ENCODE data around the gene EXOC4. TPM values are rescaled to one million over a fixed set of nuclear protein-coding genes. Genes with fewer than 3 reads are reported as not detected.
"Not testable (repeated sequence)": the region's sequence is repeated elsewhere in the genome, so short reads cannot be mapped to it uniquely, and the experiment has no call there.

EXOC4 gene
- 100 to 1,000 TPM in 1 of 5 experiments, 10 to 100 TPM in 4; 65.4 to 106 (median 82.9) TPM for total RNA-seq
- polyA plus RNA-seq: 10 to 100 TPM; 44.1 to 48.9 TPM
- total RNA-seq: 93.4 reads per million, percentile 83 among the genes with 10 or more reads in this experiment

GRCh38 chr7:133252858-133253518, at the start of gene EXOC4:
Gene EXOC4 (plus strand): TSS chr7:133253078.
- H3K4me1 ChIP-seq (ENCODE audit: control insufficient read depth in 2 of 2, insufficient read depth in 2 of 2, low read length in 2 of 2): peaks cover 4 to 7% of the 10 kb centered on the region in 2 donors
- POLR2A ChIA-PET: interaction anchor here (0.6 to 0.8 kb wide), 3 partner anchors 377 to 1386 kb away, joined by 3 to 6 read pairs (median 3); no protein-coding TSS in a partner anchor
- no peaks in the 10 kb centered on the region for H3K27me3 ChIP-seq (ENCODE audit: control insufficient read depth in 2 of 2, insufficient read depth in 2 of 2, low read length in 2 of 2)
- peak; percentile 66 to 97 (median 95) for DNase-seq
- H3K27me3 Mint-ChIP-seq: peaks cover 0 to 9% (median 0%) of the 10 kb centered on the region in 5 donors
- H3K4me1 Mint-ChIP-seq: peaks cover 22 to 45% (median 40%) of the 10 kb centered on the region in 7 donors
- peaks cover 0 to 5% (median 0%) of the 10 kb centered on the region in 3 experiments for H3K36me3 ChIP-seq (ENCODE audit: control insufficient read depth in 2 of 3, insufficient read depth in 3 of 3, low read length in 3 of 3)
- H3K9me3 ChIP-seq (ENCODE audit: control insufficient read depth in 2 of 3, low read length in 3 of 3): no peaks in the 10 kb centered on the region
- H3K9me3 Mint-ChIP-seq: peaks cover 0 to 5% (median 0%) of the 10 kb centered on the region in 11 donors
- peak within 1 kb of the TSS; percentile 94 to 98 (median 96) for H3K27ac Mint-ChIP-seq
- peak within 1 kb of the TSS; percentile 85 to 99 (median 96) for H3K4me3 Mint-ChIP-seq
- peak; percentile 100 for ATAC-seq
- CTCF ChIA-PET: interaction anchor here (1.0 to 1.1 kb wide), 2 partner anchors 23 to 1077 kb away, joined by 3 read pairs; no protein-coding TSS in a partner anchor
- intact Hi-C loops (cut with micrococcal nuclease): loop anchor here (1.0 to 10.0 kb wide), 10 partner anchors 171 to 1959 kb away; partner anchors contain the start of genes AKR1B1 (in 2 of the 2), BPGM (in 2 of the 2), CHCHD3 (in 2 of the 2) and LRGUK (in 2 of the 2)
- peaks cover 0 to 17% (median 10%) of the 10 kb centered on the region in 5 donors for H3K36me3 Mint-ChIP-seq
- peak within 1 kb of the TSS; percentile 93 for H3K27ac ChIP-seq (ENCODE audit: low read depth, low read length)
- H3K4me3 ChIP-seq (ENCODE audit: low read length): peak within 1 kb of the TSS; percentile 87

GRCh38 chr7:133203490-133203889, 49.4 kb upstream of the EXOC4 start:
- no peaks in the 10 kb centered on the region for H3K4me1 Mint-ChIP-seq
- CTCF ChIA-PET: interaction anchor here (0.6 to 0.7 kb wide), 2 partner anchors 23 to 202 kb away, joined by 3 to 7 read pairs; no protein-coding TSS in a partner anchor
- no peak for ATAC-seq

GRCh38 chr7:133207687-133208086, 45.2 kb upstream of the EXOC4 start:
- Histone ChIP-seq H3K9me3 (ENCODE audit: control insufficient read depth in 2 of 3, low read length in 3 of 3) (no peaks in the 10 kb centered on the region), H3K4me3 (ENCODE audit: low read length) (no peak overlapping the region), H3K27me3 (ENCODE audit: control insufficient read depth in 2 of 2, insufficient read depth in 2 of 2, low read length in 2 of 2) (no peaks in the 10 kb centered on the region), H3K36me3 (ENCODE audit: control insufficient read depth in 2 of 3, insufficient read depth in 3 of 3, low read length in 3 of 3) (no peaks in the 10 kb centered on the region), H3K27ac (ENCODE audit: low read depth, low read length) (no peak overlapping the region), H3K4me1 (ENCODE audit: control insufficient read depth in 2 of 2, insufficient read depth in 2 of 2, low read length in 2 of 2) (no peaks in the 10 kb centered on the region)
- H3K27ac Mint-ChIP-seq: no peak overlapping the region
- peaks cover 26 to 36% (median 30%) of the 10 kb centered on the region in 5 donors for H3K27me3 Mint-ChIP-seq
- no peaks in the 10 kb centered on the region for H3K36me3 Mint-ChIP-seq
- no peak for DNase-seq
- no peak for ATAC-seq
- no peaks in the 10 kb centered on the region for H3K4me1 Mint-ChIP-seq
- H3K4me3 Mint-ChIP-seq: no peak overlapping the region
- POLR2A ChIA-PET: no interaction called here
- CTCF ChIA-PET: no interaction called here
- peaks cover 0 to 4% (median 0%) of the 10 kb centered on the region in 11 donors for H3K9me3 Mint-ChIP-seq
- intact Hi-C loops (cut with micrococcal nuclease): no loop called here

More at GRCh38 chr7:133203490-133203889, 49.4 kb upstream of the EXOC4 start:
- Mint-ChIP-seq H3K36me3 (no peaks in the 10 kb centered on the region), H3K4me3 (no peak overlapping the region), H3K27me3 (peaks cover 0 to 13% (median 6%) of the 10 kb centered on the region in 5 donors), H3K9me3 (peaks cover 0 to 4% (median 0%) of the 10 kb centered on the region in 11 donors), H3K27ac (no peak overlapping the region)
- Histone ChIP-seq H3K9me3 (ENCODE audit: control insufficient read depth in 2 of 3, low read length in 3 of 3) (no peaks in the 10 kb centered on the region), H3K4me3 (ENCODE audit: low read length) (no peak overlapping the region), H3K36me3 (ENCODE audit: control insufficient read depth in 2 of 3, insufficient read depth in 3 of 3, low read length in 3 of 3) (no peaks in the 10 kb centered on the region), H3K27me3 (ENCODE audit: control insufficient read depth in 2 of 2, insufficient read depth in 2 of 2, low read length in 2 of 2) (no peaks in the 10 kb centered on the region), H3K4me1 (ENCODE audit: control insufficient read depth in 2 of 2, insufficient read depth in 2 of 2, low read length in 2 of 2) (no peaks in the 10 kb centered on the region), H3K27ac (ENCODE audit: low read depth, low read length) (no peak overlapping the region)
- DNase-seq: no peak
- intact Hi-C loops (cut with micrococcal nuclease): no loop called here
- POLR2A ChIA-PET: no interaction called here

- DNase-seq; H3K27me3 ChIP-seq (ENCODE audit: control insufficient read depth in 2 of 2, insufficient read depth in 2 of 2, low read length in 2 of 2); H3K9me3 ChIP-seq (ENCODE audit: control insufficient read depth in 2 of 3, low read length in 3 of 3); intact Hi-C loops (cut with micrococcal nuclease); H3K36me3 Mint-ChIP-seq; H3K4me1 Mint-ChIP-seq; ATAC-seq; H3K4me3 ChIP-seq (ENCODE audit: low read length); H3K27ac ChIP-seq (ENCODE audit: low read depth, low read length); CTCF ChIA-PET; H3K4me3 Mint-ChIP-seq; POLR2A ChIA-PET; H3K27ac Mint-ChIP-seq; H3K36me3 ChIP-seq (ENCODE audit: control insufficient read depth in 2 of 3, insufficient read depth in 3 of 3, low read length in 3 of 3); H3K4me1 ChIP-seq (ENCODE audit: control insufficient read depth in 2 of 2, insufficient read depth in 2 of 2, low read length in 2 of 2): not testable (repeated sequence)
- peaks cover 27 to 36% (median 34%) of the 10 kb centered on the region in 5 donors for H3K27me3 Mint-ChIP-seq
- peaks cover 0 to 11% (median 3%) of the 10 kb centered on the region in 11 donors for H3K9me3 Mint-ChIP-seq
Observed at GRCh38 chr7:133210817-133211216, 42.1 kb upstream of the EXOC4 start.

GRCh38 chr7:133213772-133214171, 39.1 kb upstream of the EXOC4 start:
- intact Hi-C loops (cut with micrococcal nuclease); H3K36me3 Mint-ChIP-seq; H3K9me3 Mint-ChIP-seq; H3K4me1 ChIP-seq (ENCODE audit: control insufficient read depth in 2 of 2, insufficient read depth in 2 of 2, low read length in 2 of 2); H3K4me3 ChIP-seq (ENCODE audit: low read length); DNase-seq; H3K4me3 Mint-ChIP-seq; ATAC-seq; H3K27me3 ChIP-seq (ENCODE audit: control insufficient read depth in 2 of 2, insufficient read depth in 2 of 2, low read length in 2 of 2); H3K9me3 ChIP-seq (ENCODE audit: control insufficient read depth in 2 of 3, low read length in 3 of 3); H3K36me3 ChIP-seq (ENCODE audit: control insufficient read depth in 2 of 3, insufficient read depth in 3 of 3, low read length in 3 of 3); H3K27ac Mint-ChIP-seq; POLR2A ChIA-PET; CTCF ChIA-PET; H3K27ac ChIP-seq (ENCODE audit: low read depth, low read length); H3K4me1 Mint-ChIP-seq: not testable (repeated sequence)
- peaks cover 25 to 34% (median 31%) of the 10 kb centered on the region in 5 donors for H3K27me3 Mint-ChIP-seq

GRCh38 chr7:133217773-133218172, 35.1 kb upstream of the EXOC4 start:
- Mint-ChIP-seq H3K4me1 (no peaks in the 10 kb centered on the region), H3K4me3 (no peak overlapping the region), H3K9me3 (peaks cover 0 to 11% (median 5%) of the 10 kb centered on the region in 11 donors), H3K27ac (no peak overlapping the region), H3K36me3 (peaks cover 0 to 6% (median 0%) of the 10 kb centered on the region in 5 donors), H3K27me3 (peaks cover 3 to 9% (median 6%) of the 10 kb centered on the region in 5 donors)
- intact Hi-C loops (cut with micrococcal nuclease): no loop called here
- ATAC-seq (no peak), DNase-seq (no peak)
- no peaks in the 10 kb centered on the region for H3K27me3 ChIP-seq (ENCODE audit: control insufficient read depth in 2 of 2, insufficient read depth in 2 of 2, low read length in 2 of 2)
- no peak overlapping the region for H3K27ac ChIP-seq (ENCODE audit: low read depth, low read length)
- H3K4me1 ChIP-seq (ENCODE audit: control insufficient read depth in 2 of 2, insufficient read depth in 2 of 2, low read length in 2 of 2): no peaks in the 10 kb centered on the region
- H3K9me3 ChIP-seq (ENCODE audit: control insufficient read depth in 2 of 3, low read length in 3 of 3): no peaks in the 10 kb centered on the region
- ChIA-PET POLR2A (no interaction called here), CTCF (no interaction called here)
- H3K4me3 ChIP-seq (ENCODE audit: low read length): no peak overlapping the region
- H3K36me3 ChIP-seq (ENCODE audit: control insufficient read depth in 2 of 3, insufficient read depth in 3 of 3, low read length in 3 of 3): no peaks in the 10 kb centered on the region

Data from naive thymus-derived CD4-positive, alpha-beta T cell (primary cell).